ENCODE data around the gene REPS2.

DNA sequence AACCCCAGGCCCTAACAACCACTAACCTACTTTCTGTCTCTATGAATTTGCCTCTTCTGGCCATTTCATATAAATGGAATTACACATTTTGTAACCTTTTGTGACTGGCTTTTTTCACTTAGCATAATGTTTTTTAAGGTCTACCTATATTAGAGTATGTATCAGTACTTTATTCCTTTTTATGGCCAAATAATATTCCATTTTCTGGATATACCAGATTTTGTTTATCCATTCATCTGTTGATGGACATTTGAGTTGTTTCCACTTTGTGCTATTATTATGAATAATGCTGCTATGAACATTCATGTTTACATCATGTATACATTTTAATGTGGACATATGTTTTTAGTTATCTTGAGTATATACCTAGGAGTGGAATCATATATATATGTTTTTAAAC, 35.5 kb downstream of the REPS2 start:
- TF ChIP-seq, protein P1, sequence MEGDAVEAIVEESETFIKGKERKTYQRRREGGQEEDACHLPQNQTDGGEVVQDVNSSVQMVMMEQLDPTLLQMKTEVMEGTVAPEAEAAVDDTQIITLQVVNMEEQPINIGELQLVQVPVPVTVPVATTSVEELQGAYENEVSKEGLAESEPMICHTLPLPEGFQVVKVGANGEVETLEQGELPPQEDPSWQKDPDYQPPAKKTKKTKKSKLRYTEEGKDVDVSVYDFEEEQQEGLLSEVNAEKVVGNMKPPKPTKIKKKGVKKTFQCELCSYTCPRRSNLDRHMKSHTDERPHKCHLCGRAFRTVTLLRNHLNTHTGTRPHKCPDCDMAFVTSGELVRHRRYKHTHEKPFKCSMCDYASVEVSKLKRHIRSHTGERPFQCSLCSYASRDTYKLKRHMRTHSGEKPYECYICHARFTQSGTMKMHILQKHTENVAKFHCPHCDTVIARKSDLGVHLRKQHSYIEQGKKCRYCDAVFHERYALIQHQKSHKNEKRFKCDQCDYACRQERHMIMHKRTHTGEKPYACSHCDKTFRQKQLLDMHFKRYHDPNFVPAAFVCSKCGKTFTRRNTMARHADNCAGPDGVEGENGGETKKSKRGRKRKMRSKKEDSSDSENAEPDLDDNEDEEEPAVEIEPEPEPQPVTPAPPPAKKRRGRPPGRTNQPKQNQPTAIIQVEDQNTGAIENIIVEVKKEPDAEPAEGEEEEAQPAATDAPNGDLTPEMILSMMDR (IDR thresholded peaks at IDR 0.05) = no peak
- TF ChIP-seq POLR2A (IDR thresholded peaks at IDR 0.05) = no peak
